ENCODE results near the gene NDC1.

Gene NDC1

DNA sequence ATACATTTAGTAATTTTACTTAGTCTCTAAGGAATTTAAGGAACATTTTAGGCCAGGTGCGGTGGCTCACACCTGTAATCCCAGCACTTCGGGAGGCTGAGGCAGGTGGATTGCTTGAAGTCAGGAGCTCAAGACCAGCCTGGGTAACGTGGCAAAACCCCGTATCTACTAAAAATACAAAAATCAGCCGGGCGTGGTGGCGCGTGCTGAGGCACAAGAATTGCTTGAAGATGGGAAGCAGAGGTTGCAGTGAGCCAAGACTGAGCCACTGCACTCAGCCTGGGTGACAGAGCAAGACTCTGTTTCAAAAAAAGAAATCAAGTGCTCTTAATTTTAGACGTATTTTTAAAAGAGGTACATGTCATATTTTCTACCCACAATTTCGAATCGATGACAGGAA, 3.3 kb downstream of the NDC1 start:
- Histone ChIP-seq H3K27me3 (replicated peaks; ENCODE audit: control insufficient read depth, insufficient read depth, low read length) (no peaks in the 10 kb centered on the region), H3K36me3 (ENCODE audit: control insufficient read depth, insufficient read depth, low read length) (peaks cover 2% of the 10 kb centered on the region; the same call in 1 of the 2 replicates), H3K4me3 (replicated peaks; ENCODE audit: low read depth, low read length) (peak overlapping the region; percentile 24)
- no peak for DNase-seq (ENCODE audit: extremely low read depth, insufficient read length)
- TF ChIP-seq, protein P1, sequence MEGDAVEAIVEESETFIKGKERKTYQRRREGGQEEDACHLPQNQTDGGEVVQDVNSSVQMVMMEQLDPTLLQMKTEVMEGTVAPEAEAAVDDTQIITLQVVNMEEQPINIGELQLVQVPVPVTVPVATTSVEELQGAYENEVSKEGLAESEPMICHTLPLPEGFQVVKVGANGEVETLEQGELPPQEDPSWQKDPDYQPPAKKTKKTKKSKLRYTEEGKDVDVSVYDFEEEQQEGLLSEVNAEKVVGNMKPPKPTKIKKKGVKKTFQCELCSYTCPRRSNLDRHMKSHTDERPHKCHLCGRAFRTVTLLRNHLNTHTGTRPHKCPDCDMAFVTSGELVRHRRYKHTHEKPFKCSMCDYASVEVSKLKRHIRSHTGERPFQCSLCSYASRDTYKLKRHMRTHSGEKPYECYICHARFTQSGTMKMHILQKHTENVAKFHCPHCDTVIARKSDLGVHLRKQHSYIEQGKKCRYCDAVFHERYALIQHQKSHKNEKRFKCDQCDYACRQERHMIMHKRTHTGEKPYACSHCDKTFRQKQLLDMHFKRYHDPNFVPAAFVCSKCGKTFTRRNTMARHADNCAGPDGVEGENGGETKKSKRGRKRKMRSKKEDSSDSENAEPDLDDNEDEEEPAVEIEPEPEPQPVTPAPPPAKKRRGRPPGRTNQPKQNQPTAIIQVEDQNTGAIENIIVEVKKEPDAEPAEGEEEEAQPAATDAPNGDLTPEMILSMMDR (IDR thresholded peaks at IDR 0.05; ENCODE audit: insufficient read depth, low read length, poor library complexity, severe bottlenecking): no peak

DNA sequence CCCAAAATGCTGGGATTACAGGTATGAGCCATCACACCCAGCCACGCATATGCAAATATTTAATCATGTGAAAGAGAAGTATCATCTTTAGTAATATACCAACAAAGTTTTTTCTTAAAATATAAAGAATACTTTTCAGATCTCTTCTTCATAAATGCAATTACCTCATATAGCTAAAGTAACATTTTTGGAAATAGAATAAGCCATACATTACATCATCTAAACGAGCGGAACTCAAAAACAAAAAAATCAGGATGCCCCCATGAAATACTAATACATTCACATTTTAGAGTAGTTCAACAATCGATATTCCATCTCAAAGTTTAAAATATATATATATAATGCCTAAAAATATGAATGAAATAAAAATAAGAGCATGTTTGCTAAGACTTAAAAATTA, 4.7 kb downstream of the NDC1 start:
- Histone ChIP-seq H3K36me3 (ENCODE audit: control insufficient read depth, insufficient read depth, low read length) (peaks cover 2% of the 10 kb centered on the region; the same call in 1 of the 2 replicates), H3K27me3 (replicated peaks; ENCODE audit: control insufficient read depth, insufficient read depth, low read length) (no peaks in the 10 kb centered on the region), H3K4me3 (replicated peaks; ENCODE audit: low read depth, low read length) (no peak overlapping the region)
- TF ChIP-seq, protein P1 (IDR thresholded peaks at IDR 0.05; ENCODE audit: insufficient read depth, low read length, poor library complexity, severe bottlenecking): no peak
- no peak for DNase-seq (ENCODE audit: extremely low read depth, insufficient read length)

DNA sequence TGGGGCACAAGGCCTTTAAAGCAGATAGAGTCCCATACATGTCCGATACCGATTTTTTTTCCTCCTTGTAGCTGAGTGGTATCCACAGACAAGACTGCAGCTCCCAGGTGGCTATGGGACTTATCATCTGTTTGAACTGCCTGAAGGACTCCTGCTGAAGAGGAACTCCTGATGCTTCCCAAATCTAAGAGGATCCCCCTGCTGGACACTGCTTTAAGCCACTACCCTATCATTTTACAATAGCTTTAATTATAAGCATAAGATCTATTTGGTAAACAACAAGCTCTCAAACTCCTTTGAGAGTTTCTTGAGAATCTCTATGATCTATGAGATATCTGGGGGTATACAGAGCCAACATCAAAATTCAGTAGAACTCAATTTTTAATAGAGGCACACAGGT, 11.7 kb downstream of the NDC1 start:
- Histone ChIP-seq H3K4me3 (replicated peaks; ENCODE audit: low read depth, low read length) (no peak overlapping the region), H3K36me3 (ENCODE audit: control insufficient read depth, insufficient read depth, low read length) (peaks cover 11% of the 10 kb centered on the region), H3K27me3 (replicated peaks; ENCODE audit: control insufficient read depth, insufficient read depth, low read length) (no peaks in the 10 kb centered on the region)
- DNase-seq (ENCODE audit: extremely low read depth, insufficient read length): no peak
- TF ChIP-seq, protein P1 (IDR thresholded peaks at IDR 0.05; ENCODE audit: insufficient read depth, low read length, poor library complexity, severe bottlenecking): peak; percentile 24

DNA sequence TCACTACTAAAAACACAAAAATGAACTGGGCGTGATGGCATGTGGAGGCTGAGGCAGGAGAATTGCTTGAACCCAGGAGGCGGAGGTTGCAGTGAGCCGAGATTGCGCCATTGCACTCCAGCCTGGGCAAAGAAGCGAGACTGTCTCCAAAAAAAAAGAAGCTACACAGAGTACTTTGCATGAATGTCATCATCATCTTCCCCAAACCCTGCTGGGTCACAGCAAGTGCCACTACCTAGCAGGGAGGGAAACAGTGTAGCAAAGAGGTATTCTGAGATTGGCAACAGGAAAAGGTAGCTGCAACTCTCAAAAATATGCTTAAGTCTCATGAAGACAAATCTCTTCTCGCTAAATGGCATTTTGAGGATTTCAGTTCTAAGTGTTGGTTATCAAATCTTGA, 12.8 kb downstream of the NDC1 start:
- no peak overlapping the region for H3K4me3 ChIP-seq (replicated peaks; ENCODE audit: low read depth, low read length)
- no peaks in the 10 kb centered on the region for H3K27me3 ChIP-seq (replicated peaks; ENCODE audit: control insufficient read depth, insufficient read depth, low read length)
- H3K36me3 ChIP-seq (ENCODE audit: control insufficient read depth, insufficient read depth, low read length): peaks cover 11% of the 10 kb centered on the region
- no peak for DNase-seq (ENCODE audit: extremely low read depth, insufficient read length)
- TF ChIP-seq, protein P1 (IDR thresholded peaks at IDR 0.05; ENCODE audit: insufficient read depth, low read length, poor library complexity, severe bottlenecking): no peak

DNA sequence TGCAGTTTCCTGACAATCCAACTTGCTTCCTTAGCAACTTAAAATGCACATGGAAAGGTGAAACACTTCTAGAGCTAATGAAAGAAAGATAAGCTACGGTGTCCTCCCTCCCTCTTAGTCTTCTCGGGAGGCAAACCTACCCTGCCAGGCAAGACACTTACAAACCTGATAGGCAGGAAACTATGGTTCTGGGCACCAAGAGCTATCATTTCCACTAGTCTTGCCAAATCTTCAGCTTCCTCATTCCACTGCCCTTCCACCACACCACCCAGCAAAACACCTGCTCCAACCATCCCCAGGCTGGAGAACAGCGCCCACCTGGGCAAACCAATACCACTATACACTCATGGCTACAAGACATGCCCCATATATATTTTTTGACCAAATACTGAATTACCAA, 15.2 kb downstream of the NDC1 start:
- TF ChIP-seq, protein P1 (IDR thresholded peaks at IDR 0.05; ENCODE audit: insufficient read depth, low read length, poor library complexity, severe bottlenecking): no peak
- Histone ChIP-seq H3K27me3 (replicated peaks; ENCODE audit: control insufficient read depth, insufficient read depth, low read length) (no peaks in the 10 kb centered on the region), H3K4me3 (replicated peaks; ENCODE audit: low read depth, low read length) (no peak overlapping the region), H3K36me3 (ENCODE audit: control insufficient read depth, insufficient read depth, low read length) (peaks cover 8% of the 10 kb centered on the region)
- no peak for DNase-seq (ENCODE audit: extremely low read depth, insufficient read length)

DNA sequence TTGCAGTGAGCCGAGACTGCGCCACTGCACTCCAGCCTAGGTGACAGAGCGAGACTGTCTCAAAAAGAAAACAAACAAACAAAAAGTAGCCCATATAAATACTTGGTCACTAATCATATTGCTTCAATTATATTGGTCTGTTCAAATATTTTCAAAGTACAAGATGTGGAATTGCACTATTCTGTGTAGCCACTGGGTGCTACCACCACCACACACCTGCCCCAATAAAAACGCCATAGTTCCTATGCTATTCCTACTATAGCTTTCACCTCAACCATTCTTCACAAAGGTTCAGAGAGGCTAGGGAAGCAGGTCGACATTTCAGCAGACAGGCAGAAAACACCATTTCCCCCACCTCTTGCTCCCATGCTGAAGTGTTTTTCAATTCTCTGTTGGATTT, 16.7 kb downstream of the NDC1 start:
- Histone ChIP-seq H3K36me3 (ENCODE audit: control insufficient read depth, insufficient read depth, low read length) (peaks cover 7% of the 10 kb centered on the region; the same call in 1 of the 2 replicates), H3K27me3 (replicated peaks; ENCODE audit: control insufficient read depth, insufficient read depth, low read length) (no peaks in the 10 kb centered on the region), H3K4me3 (replicated peaks; ENCODE audit: low read depth, low read length) (no peak overlapping the region)
- TF ChIP-seq, protein P1 (IDR thresholded peaks at IDR 0.05; ENCODE audit: insufficient read depth, low read length, poor library complexity, severe bottlenecking): peak; percentile 26
- no peak for DNase-seq (ENCODE audit: extremely low read depth, insufficient read length)
